NCI-H1436 (cell line): Measurements from ENCODE around the gene MAGI2.

Experiments used
- DNase-seq: peaks from one replicate; lab custom pipeline; 2025; lab: John Stamatoyannopoulos, UW

Gene MAGI2

DNA sequence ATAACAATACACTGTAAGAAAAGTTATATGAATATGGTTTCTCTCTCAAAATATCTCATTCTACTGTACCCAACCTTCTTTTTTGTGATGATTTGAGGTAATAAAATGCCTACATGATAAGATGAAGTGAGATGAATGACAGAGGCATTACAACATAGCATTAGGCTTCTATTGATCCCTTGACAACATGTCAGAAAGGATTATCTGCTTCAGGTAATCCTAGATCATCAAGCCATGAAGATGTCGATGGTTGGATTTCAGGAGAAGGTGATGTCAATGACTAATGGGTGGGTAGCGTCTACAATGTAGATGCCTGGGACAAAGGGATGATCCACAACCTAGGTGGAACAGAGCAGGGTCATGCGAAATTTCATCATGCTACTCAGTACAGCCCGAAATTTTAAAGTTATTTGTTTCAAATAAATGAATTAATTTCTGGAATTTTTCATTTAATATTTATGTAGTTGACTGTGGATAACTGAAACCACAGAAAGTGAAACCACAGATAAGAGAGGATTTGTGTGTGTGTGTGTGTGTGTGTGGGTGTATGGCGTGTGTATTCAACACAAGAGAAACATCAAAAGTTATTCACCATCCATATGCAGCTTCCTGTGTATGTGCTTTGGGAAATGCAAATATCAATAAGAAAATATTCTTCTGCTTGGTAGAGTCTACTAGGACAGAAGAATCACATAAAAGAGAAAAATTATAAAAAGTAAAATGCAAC lies 77.0 kb downstream of the MAGI2 start:
- no peak for DNase-seq

DNA sequence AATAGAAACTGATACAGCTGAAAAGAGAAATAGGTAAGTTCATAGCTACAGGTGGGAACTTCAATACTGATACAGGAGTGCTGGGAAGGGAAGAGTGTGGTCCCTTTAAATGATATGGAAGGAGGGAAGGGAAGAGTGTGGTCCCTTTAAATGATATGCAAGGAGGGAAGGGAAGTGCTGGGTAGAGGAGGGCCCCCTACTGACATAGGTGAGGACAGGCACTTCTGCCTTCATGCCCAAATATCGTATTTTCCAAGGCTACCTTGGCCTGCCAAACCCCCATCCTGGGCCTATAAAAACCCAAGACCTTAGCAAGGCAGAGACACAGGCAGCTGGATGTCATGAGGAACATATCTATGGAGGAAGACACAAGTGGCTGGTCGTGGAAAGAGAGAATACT lies 92.3 kb downstream of the MAGI2 start:
- DNase-seq = no peak

DNA sequence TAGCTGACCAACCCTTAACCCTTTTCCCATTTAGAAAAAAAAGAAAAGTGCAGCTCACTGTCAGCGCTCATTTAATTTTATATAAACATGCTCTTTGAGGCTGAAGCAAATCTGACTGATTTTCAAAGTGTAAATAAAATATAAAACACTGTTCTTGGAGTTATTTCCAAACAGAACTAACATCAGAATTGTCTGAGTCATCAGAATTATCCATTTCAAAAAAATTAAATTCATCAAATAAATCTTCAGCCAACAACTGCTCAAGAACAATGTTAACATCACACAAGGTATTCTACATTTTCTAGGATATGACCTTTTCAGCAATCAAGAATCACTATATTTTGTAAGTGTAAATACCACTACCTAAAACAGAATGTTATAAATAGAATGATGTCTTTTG lies 93.6 kb downstream of the MAGI2 start:
- no peak for DNase-seq

DNA sequence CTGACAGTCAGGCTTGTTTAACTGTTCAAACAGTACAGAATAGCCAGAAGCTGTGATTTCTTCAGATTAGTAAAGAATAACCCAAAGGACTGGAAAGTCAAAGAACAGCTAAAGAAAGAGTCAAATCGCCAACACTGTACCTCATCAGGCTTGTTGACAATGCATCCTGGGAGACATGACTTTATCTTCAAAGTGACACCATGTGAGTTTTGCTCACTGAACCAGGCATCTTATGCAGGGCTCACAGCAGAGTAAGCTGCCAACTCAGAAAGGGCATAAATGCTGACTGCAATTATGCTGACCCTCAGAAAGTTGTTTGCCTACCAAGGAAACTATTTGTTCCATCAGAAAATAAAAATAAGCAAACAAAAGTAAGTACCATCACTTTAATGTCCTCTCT lies 96.4 kb downstream of the MAGI2 start:
- no peak for DNase-seq

DNA sequence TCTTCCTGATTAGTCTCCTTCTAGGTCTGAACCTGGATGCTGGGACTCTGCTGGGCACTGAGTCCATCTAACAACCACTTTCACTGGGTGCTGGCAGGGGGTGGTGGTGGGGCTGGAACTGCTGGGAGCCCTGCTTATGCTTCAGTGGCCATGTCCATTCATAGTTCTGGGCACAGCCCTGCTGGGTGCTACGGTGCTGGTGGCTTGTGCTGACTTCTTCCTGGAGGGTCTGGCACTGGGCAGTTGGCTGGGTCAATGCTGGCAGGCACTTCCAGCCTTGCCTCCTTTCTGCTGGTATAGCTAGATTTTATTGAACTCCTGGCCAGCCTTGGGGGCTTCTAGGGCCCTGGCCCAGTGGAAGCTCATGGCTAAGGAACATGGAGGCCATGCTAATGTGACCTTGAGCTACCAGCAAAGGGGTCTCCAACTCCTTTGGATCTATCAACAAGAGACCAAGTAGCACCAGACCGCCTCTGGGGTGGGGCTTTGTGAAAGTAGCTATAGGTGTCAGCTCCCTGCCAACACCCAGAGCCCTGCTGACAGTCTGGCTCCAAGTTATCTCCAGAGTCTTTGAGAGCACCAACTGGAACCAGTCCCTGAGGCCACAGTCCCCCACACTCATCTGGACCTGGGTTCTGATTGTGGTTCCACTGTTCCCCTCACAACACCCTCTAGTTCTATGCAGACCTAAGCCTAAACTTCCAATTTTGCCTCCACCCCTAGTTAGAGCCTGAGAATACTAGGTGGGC lies 99.6 kb downstream of the MAGI2 start:
- DNase-seq = no peak

DNA sequence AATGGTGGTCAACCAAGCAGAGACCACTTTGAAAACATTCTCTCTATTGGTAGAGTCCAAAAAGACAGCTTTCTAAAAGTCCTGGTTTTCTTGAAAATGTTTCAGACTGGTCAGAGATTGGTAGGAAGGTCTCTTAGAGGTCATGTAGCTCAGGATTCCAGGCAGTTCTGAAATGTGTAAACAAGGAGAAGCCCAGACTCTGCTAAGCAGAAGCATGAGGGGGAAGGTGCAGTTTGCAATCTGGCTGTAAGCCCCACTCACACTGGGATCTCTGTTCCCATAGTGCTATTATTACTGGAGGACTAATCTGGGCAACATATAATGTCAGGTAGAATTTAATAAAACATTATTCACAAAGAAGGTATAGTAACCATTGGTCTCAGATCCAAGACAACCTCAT lies 101.1 kb downstream of the MAGI2 start:
- DNase-seq = no peak

DNA sequence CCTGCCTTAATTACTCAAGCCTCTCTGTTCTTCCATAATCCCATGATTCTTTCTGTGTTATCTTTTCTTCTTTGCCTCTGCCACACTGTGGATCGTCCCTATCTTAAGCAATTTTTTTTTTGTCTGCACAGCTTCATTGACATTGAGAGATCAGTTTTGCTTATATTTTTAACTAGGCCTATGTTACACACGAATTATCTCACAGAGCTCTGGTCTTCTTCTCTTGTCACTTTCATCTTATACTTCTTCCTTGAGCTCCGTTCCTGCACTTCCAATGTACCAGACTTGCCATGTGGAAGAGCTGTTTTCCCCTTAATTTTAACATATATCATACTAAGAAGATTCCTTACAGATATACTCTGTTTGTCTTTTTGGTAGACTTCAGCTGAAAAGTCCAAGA lies 106.1 kb downstream of the MAGI2 start:
- no peak for DNase-seq

DNA sequence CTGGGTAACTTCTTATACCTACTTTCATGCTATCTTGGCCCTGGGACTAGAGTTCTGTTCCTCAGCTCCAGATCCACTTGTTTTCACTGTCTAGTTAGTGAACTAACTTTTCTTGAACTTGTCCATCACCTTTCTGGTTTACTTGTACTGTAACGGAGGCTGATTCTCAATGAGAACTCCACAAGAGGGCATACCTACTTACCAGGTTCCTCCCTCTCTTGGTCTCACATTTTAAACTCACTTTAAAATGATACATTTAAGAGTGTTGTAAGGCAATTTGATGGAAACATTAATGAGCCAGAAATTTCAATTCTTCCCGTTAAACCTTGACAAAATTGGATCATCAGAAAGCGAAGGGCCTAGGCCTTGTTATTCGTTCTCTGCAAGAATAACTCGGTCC lies 111.6 kb downstream of the MAGI2 start:
- DNase-seq = no peak

DNA sequence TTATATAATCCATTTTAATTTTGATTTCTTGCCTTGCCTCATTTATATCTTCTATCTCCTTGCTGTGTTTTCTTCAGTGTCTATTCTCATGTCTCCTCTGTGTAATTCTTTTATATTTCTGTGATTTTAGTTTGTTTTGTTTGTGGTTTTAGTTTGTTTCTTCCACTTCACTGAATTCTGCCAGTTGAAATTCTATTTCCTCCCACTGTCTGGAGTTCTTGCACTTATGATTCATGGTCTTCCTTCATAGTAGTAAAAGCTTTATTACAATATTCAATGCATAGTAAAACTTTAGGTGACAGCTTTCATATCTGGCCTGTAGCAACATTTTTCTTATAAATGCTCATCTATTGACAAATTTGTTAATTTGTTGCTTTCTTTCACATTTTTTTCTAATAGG lies 113.3 kb downstream of the MAGI2 start:
- no peak for DNase-seq

DNA sequence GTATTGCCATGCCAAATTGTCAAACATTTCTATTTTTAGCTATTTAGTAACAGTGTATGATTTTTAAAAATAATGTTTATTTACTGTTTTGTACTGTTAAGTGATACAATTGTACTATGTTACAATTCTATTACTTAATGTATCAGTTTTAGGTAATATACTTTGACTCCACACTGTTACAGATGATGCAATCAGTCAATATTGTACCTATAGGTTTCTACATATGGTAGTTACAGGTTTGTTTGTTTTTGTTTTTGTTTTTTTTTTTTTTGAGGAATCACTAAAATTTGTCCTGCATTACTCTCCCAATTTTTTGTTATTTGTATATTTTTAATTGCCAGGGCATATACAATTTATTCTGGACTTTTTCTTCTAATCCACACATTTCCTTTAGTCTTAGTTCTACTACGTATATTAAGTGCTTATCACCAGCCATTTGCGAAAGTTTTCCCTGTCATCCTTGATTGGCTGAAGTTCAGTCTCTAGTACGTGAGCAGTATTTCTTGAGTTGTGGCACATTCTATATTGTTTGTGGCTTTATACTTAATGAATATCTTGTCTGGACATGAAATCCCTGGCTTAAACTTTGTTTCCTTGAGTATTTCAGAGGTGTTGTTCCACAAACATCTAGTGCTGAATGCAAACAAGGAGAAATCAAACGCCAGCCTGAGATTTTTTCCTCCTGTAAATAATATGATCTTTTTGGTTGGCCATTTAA lies 114.1 kb downstream of the MAGI2 start:
- DNase-seq = no peak

DNA sequence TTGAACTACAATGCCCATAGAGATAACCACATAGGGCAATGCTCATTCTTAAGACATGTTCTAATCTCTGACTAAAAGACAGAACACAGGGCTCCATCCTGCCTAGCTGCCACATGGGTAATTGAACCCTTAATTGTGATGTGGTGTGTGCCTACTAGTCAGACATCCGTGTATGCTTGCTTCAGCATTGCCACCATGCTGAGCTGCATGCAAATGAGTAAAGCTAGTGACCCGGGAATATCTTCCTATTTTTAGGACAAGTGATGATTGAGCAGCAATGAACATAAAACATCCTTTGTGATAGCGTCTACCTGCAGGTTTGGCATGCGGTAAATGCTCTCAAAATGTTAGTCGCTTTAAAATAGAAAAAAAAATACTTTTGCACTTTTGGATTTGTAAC lies 115.8 kb downstream of the MAGI2 start:
- no peak for DNase-seq

DNA sequence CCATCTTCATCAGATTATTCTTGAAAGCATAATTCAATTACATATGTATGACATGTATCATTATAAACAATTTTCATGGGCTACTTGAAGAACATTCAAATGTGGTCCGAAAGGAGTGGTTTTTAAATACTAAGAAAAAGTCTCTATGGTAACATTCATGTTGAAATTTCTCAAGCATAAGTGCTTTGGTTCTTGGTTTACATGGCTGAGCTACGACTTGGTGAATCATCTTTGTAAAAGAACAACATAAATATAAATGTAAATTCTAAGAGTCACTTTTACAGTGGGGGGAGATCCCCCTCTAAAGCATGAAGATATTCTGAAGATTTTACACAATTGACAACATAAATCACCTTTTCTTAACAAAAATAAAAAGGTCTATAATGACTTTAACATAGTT lies 118.6 kb downstream of the MAGI2 start:
- DNase-seq = no peak

DNA sequence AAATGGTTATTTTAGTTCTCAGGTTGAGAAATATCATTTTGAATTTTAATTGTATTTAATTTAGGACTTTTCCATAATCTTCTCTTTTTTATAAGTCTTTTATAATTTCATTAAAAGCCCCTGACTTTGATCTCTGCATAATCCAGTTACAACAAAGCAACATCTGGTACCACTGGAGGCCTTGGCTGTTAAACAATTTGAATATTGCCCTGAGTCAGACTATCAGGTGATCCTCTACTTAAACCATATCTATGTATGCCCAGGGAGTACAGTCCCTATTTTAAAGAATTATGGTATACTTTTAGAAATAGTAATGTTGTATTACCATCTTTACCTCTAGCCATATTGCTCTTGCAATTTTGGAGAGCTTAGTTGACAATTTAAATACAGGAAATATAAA lies 119.1 kb downstream of the MAGI2 start:
- no peak for DNase-seq

DNA sequence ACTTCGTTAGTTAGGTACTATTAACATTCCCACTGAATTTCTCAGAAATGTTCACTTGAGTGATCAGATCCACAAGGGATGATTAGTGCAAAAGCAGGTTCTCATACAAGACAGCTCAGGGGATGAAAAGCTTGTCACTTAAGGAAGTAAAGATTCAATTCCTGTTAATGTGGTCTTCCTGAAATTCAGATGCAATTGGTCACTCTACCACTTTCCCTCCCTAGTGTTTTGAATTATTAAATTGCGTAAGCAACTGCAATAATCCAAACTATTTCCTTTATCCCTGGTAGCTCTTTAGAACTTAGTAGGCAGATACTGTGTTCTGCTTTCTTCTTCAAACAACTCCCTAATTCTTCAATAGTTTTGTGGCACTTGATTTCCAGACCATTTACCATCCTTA lies 121.4 kb downstream of the MAGI2 start:
- DNase-seq = no peak

DNA sequence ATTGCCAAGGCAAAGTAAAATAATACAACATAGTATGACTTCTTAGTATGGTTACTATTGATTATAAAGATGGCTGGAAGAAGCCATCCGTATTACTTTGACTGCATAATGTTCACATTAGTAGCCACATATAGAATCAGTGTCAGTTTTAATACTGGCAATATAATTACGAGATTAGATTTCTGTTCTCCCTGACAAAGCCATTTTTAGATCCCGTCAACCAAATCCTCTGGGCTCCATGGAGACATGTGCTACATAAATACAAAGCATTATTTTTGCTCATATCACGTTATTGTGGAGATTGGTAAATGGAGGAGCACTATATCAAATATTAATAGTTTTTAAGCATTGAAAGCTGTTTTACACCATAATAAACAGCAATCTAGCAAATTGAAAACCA lies 124.0 kb downstream of the MAGI2 start:
- DNase-seq = no peak

DNA sequence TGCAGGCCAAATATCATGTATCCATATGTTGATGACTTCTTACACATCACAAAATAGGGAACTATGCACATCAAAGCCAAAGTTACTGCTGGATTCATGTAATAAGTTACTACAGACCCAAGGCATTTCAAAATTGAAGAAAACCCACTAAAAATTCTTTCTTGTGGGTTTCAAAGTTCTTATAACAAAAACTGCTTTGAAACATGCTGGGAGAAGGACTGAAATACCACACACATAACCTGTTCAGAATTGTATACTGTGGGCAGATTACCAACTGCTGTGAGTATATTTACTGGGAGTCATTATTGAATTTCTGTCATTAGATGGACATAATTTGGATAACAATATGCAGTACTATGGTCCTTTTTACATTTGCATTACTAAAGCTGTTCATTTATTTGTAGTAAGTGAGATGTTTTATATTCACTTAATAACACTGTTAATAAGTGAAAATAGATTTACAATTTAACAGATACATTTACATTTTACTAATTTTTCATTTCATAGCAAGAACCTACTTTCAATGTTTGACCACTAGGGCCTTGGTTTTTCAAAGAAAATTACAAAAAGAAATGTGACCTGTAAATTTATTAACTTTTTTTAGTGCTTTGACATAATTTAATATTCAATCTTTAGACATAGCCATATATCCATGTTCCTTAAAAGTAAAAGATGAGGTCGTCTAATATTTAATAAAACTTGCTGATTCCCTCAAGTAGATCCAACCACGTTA lies 132.6 kb downstream of the MAGI2 start:
- no peak for DNase-seq

DNA sequence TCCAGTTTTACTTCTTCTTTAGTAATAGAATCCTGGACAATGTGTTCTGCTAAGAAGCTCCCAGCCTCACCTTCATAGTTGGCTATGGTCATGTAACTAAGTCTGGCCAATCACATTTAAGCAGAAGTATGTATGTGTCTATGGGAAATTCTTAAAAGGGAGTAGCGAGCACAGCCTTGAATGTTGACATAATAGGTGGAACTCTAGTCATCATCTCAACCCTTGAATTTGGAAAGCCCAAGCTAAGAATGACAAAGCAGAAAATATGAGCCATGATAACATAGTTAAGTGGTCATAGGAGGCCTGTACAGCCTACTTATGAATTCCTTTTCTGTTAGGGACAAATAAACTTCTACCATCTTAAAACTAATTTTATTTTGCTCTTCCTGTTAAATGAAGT lies 134.1 kb downstream of the MAGI2 start:
- no peak for DNase-seq

DNA sequence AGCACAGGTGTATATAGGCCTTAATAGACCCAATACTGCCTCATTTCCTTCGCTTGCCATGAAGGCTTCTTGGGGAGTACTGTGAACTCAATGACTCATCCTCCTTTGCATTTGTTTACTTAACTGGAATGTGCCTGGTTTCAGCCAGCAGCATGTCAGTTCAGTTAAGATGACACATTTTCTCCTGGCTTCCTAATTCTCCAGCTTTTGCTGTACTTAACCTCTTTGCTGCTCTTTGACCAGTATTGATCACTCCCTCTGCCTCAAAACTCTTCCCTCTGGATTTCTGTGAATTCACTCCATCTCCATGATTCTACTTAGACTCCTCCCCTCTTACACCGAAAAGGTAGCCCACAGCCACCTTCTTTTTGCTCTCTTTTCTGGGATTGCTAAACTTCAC lies 135.7 kb downstream of the MAGI2 start:
- DNase-seq = no peak

DNA sequence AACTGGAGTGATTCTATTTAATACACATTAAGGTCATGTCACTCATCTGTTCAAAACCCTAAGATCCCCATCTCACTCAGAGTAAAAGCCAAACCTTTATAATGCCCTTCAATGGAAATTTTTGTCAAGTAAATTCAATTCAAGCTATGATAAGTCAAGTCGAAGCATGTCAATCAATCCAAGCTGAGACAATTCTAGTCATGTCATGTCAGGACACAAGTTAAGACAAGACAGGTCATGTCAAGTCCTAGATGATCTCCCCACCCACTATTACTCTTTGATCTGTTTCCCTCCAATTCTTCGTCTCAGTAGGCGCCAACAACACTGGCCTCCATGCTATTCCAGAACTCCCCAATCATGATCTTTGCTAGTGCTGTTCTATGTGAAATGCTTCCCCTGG lies 141.4 kb downstream of the MAGI2 start:
- DNase-seq = no peak

DNA sequence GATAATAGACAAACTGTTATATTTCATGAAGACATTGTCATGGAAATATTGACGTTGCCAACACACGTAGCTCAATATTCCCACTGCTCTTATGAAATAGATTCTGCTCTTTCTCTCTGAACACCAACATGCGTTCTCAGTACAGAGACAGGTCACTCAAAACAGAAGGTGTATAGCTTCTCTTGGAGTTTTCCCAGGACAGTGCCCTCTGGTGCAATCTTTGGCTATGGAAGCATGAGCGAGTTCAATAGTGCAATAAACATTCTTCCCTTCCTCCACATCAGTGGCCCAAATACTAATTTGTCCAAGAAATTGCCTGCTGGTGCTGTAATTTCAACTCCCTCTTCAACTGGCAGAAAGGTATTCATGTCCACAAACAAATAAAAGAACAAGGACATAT lies 145.3 kb downstream of the MAGI2 start:
- DNase-seq = no peak

DNA sequence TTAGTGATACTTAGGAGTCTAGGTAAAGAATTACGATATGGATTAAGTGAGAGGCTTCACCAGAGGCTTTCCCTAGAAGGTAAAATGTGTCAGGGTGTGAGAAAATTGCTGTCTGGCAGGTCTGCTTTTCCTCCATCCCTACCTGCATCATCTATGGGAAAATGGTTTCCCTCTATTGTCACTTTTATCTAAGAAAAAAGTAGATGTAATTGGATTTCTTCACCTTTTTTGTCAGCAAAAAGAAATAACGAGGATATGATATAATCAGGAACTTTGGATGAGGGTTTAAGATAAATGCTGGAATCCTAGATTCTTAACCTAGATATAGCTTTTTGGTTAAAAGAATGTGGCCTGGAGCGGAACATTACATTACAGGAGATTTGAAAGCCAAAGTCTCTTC lies 146.1 kb downstream of the MAGI2 start:
- no peak for DNase-seq

DNA sequence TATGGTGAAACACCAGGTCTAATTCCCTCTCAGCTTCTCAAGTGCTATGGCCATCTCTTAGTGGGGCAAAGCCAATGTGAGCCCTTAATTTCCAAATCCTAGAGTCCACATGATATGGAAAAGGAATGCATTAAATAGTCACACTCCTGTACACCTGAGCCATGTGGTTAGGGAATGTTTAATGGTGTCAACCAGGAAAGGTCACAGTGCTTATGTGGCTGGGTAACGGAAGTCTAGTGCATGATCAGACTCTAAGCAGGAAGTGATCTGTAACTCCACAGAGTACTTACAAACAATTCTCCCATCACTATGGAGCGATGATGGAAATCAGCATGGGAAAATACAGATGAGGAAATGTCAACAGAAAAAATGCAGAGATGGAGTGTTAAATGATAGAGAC lies 148.8 kb downstream of the MAGI2 start:
- DNase-seq = no peak

DNA sequence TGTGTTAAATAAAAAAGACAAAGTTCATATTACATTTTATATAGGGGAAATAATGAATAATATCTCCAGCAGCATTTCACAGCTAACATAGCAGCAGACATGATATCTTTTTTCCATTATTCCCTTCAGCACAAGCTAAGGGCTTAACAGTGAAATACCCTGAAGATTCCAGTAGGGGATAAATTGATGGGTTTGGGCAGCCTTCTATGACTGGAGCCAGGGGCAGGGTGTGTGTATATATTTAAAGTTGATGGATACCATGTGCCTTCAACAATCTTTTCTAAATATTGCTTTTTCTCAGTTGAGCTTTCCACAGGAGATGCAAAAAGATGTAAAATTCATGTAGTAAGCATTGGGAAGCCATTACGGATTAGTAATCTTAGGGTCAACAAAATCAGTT lies 151.2 kb downstream of the MAGI2 start:
- DNase-seq = no peak
